ENCODE results near the gene VPS35L.

VPS35L gene

DNA sequence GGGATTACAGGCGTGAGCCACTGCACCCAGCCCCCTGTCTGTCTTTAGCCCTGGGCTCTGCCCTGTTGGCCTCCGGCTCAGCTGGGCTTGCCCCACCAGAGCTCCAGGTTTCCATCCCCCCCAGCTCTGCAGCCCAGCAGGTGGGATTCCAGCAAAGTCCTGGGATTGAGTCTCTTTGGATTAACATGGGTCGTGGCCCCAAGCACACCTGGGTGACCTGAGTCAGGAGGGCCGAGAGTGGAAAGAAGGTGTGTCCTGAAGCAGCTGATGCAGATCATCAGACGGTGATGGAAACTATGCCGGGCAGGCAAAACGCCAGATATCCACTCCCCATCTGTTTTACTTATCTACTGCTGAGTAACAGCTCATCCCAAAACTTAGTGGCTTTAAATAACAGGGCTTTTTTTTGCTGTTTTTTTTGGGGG is 90.1 kb downstream of the VPS35L start:
- DNase-seq (ENCODE audit: low read depth): no peak
- no peak overlapping the region for H3K4me3 ChIP-seq (ENCODE audit: low read depth, low read length)
- TF ChIP-seq, protein P1, sequence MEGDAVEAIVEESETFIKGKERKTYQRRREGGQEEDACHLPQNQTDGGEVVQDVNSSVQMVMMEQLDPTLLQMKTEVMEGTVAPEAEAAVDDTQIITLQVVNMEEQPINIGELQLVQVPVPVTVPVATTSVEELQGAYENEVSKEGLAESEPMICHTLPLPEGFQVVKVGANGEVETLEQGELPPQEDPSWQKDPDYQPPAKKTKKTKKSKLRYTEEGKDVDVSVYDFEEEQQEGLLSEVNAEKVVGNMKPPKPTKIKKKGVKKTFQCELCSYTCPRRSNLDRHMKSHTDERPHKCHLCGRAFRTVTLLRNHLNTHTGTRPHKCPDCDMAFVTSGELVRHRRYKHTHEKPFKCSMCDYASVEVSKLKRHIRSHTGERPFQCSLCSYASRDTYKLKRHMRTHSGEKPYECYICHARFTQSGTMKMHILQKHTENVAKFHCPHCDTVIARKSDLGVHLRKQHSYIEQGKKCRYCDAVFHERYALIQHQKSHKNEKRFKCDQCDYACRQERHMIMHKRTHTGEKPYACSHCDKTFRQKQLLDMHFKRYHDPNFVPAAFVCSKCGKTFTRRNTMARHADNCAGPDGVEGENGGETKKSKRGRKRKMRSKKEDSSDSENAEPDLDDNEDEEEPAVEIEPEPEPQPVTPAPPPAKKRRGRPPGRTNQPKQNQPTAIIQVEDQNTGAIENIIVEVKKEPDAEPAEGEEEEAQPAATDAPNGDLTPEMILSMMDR (IDR thresholded peaks at IDR 0.05; ENCODE audit: insufficient read depth, low read depth, low read length, missing control alignments): no peak

DNA sequence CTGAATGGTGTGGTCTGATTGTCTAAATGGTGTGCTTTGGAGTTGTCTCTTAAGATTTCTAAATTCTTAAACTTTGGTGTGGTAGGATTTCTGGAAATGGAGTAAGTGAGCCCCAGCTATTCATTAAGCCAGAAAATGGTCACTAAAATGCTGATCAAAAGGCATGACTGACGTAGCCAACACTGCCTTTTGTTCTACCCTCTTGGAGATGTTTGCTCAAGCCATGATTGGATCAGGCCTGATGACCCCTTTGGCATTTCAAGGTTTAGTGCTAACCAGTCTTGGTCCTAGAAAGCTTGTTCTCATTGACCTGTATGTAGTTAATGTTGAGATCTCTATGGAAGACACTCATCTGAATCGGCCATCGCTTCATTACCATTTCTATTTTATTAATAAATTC is 94.5 kb downstream of the VPS35L start:
- TF ChIP-seq, protein P1 (IDR thresholded peaks at IDR 0.05; ENCODE audit: insufficient read depth, low read depth, low read length, missing control alignments): no peak
- no peak overlapping the region for H3K4me3 ChIP-seq (ENCODE audit: low read depth, low read length)
- no peak for DNase-seq (ENCODE audit: low read depth)

DNA sequence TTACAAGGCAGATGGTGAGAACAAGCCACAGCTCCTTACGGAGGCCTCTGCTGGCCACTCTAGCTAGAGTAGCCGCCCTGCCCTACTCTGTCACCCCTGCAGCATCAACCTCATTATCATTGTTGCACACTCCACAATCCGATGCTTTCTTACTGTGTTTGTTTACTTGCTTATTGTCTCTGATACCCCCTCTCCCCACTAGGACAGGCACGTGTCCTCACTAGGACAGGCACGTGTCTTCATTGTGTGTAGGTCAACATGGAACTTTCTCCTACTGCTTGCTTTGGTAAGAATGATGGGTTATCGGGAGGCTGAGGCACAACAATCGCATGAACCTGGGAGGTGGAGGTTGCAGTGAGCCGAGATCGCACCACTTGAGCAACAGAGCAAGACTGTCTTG is 98.6 kb downstream of the VPS35L start:
- no peak for DNase-seq (ENCODE audit: low read depth)
- TF ChIP-seq, protein P1 (IDR thresholded peaks at IDR 0.05; ENCODE audit: insufficient read depth, low read depth, low read length, missing control alignments): no peak
- H3K4me3 ChIP-seq (ENCODE audit: low read depth, low read length): no peak overlapping the region

DNA sequence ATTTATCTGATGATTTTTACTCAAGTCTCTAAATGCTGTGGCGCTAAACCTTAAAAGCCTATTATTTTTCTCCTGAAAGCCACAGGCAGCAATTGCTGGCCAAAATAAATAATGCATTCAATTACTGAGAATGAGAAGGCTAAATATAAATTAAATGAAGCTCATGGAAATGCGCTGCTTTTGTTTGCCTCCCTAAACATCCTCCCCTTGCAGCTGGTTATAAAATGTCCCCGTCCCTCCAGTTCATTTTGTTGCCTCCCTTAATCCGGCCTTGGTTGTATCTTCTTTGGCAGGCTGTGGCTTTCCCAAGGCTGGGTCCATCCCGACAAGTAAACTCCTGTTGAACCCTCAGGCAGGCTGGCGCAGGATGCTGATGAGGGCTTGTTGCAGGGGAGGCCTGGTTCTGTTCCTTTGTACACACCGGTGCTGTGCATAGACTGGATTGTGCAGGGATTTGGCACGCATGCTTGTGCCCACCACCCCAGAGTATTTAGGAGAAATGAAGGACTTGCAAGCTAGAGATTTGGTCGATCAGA is 99.8 kb downstream of the VPS35L start:
- no peak for DNase-seq (ENCODE audit: low read depth)
- H3K4me3 ChIP-seq (ENCODE audit: low read depth, low read length): no peak overlapping the region
- TF ChIP-seq, protein P1 (IDR thresholded peaks at IDR 0.05; ENCODE audit: insufficient read depth, low read depth, low read length, missing control alignments): no peak

DNA sequence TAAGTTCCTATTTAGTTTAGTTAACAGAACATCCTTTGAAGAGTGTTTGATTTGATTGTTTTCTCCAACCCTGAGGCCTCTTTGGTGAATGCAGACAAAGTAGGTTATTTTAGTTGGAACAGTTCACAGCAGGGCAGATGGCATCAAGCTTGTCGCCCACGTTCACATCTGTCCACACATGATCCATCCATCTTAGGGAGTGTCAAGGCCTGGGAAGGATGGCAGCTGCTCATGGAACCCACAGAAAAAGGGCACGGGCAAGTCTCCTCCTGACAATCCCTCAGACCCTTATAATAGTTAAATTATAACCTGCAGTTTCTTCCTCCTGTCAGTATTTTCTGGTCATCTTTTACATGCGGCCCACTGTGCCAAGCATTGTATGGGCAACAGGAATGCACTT is 102.3 kb downstream of the VPS35L start:
- no peak for DNase-seq (ENCODE audit: low read depth)
- TF ChIP-seq, protein P1 (IDR thresholded peaks at IDR 0.05; ENCODE audit: insufficient read depth, low read depth, low read length, missing control alignments): no peak
- no peak overlapping the region for H3K4me3 ChIP-seq (ENCODE audit: low read depth, low read length)

DNA sequence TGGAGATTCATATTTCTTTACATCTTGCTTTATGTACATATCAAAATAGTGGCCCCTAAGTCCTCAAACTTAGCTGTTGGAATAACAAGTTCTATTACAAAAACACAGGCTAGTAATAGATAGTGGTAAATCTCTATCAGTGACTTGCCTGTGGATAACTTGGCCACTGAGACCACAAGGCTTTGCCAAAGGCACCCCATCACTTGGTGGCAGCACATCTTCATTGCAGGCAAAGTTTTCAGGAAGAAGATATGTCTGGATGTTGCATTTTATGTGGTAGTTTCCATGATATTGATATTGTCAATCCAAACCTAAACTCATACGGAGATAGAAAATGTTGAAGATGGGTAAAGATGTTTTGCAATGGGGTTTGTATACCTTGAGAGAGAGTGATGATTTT is 104.1 kb downstream of the VPS35L start:
- DNase-seq (ENCODE audit: low read depth): no peak
- H3K4me3 ChIP-seq (ENCODE audit: low read depth, low read length): no peak overlapping the region
- TF ChIP-seq, protein P1 (IDR thresholded peaks at IDR 0.05; ENCODE audit: insufficient read depth, low read depth, low read length, missing control alignments): no peak

DNA sequence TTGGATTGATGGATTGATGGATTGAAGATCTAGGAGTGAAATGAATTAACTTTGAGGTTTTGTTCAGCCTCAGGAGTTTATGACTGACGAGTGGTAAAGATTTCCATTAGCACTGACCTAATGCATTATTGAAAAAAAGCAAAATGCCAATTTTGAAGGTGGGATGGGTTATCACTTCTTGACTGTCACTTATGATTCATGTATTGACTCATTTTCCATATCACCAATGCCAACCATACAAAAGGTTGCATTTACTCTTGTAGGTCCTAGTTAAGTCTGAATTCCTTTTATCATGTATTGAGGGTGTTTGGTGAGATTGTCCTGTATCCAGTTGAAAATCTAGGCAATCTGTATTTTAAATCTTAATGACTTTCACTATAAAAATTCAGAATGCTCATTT is 104.9 kb downstream of the VPS35L start:
- TF ChIP-seq, protein P1 (IDR thresholded peaks at IDR 0.05; ENCODE audit: insufficient read depth, low read depth, low read length, missing control alignments): no peak
- no peak for DNase-seq (ENCODE audit: low read depth)
- H3K4me3 ChIP-seq (ENCODE audit: low read depth, low read length): no peak overlapping the region

All from GM12865 (cell line).